ENCODE results near the gene ASTN1. TPM values are rescaled to one million over a fixed set of nuclear protein-coding genes. Genes with fewer than 3 reads are reported as not detected.

ASTN1 gene
- total and polyA plus RNA-seq, 9 donors, result 1.1 to 14.8 (median 2.7) TPM

GRCh38 chr1:177165069-177165439, 542 bp upstream of the ASTN1 start:
- intact Hi-C loops (cut with DNase I), result no loop called here
- H3K9me3 ChIP-seq, result no peaks in the 10 kb centered on the region
- no peak overlapping the region for H3K27ac ChIP-seq
- WGBS, 3 donors, result 2 to 4% (median 3%) methylated on average over 9 of the region's 9 CpGs
- TF ChIP-seq, protein P1, sequence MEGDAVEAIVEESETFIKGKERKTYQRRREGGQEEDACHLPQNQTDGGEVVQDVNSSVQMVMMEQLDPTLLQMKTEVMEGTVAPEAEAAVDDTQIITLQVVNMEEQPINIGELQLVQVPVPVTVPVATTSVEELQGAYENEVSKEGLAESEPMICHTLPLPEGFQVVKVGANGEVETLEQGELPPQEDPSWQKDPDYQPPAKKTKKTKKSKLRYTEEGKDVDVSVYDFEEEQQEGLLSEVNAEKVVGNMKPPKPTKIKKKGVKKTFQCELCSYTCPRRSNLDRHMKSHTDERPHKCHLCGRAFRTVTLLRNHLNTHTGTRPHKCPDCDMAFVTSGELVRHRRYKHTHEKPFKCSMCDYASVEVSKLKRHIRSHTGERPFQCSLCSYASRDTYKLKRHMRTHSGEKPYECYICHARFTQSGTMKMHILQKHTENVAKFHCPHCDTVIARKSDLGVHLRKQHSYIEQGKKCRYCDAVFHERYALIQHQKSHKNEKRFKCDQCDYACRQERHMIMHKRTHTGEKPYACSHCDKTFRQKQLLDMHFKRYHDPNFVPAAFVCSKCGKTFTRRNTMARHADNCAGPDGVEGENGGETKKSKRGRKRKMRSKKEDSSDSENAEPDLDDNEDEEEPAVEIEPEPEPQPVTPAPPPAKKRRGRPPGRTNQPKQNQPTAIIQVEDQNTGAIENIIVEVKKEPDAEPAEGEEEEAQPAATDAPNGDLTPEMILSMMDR (IDR thresholded peaks at IDR 0.05), result no peak
- TF ChIP-seq EP300 (IDR thresholded peaks at IDR 0.05) (no peak), POLR2A (IDR thresholded peaks at IDR 0.05) (no peak)
- H3K4me3 ChIP-seq, result no peak overlapping the region
- H3K4me1 ChIP-seq (ENCODE audit: insufficient read depth), result no peaks in the 10 kb centered on the region
- no peak for DNase-seq
- H3K27me3 ChIP-seq, result no peaks in the 10 kb centered on the region
- H3K36me3 ChIP-seq, result no peaks in the 10 kb centered on the region

GRCh38 chr1:177163844-177164379, 600 bp downstream of the ASTN1 start:
- WGBS, 3 donors, result 2 to 4% (median 3%) methylated on average over 15 of the region's 15 CpGs
- intact Hi-C loops (cut with DNase I), result no loop called here
- no peaks in the 10 kb centered on the region for H3K36me3 ChIP-seq
- TF ChIP-seq, protein P1 (IDR thresholded peaks at IDR 0.05), result no peak
- TF ChIP-seq EP300 (IDR thresholded peaks at IDR 0.05) (no peak), POLR2A (IDR thresholded peaks at IDR 0.05) (no peak)
- no peak overlapping the region for H3K27ac ChIP-seq
- no peaks in the 10 kb centered on the region for H3K4me1 ChIP-seq (ENCODE audit: insufficient read depth)
- H3K9me3 ChIP-seq, result no peaks in the 10 kb centered on the region
- H3K27me3 ChIP-seq, result no peaks in the 10 kb centered on the region
- peak overlapping the region; percentile 24 for H3K4me3 ChIP-seq
- peak in 1 of 5 donors; percentile 33 for DNase-seq

GRCh38 chr1:177162243-177162642, 2.3 kb downstream of the ASTN1 start:
- intact Hi-C loops (cut with DNase I), result no loop called here
- no peak overlapping the region for H3K27ac ChIP-seq
- no peaks in the 10 kb centered on the region for H3K27me3 ChIP-seq
- DNase-seq, result no peak
- no peaks in the 10 kb centered on the region for H3K4me1 ChIP-seq (ENCODE audit: insufficient read depth)
- 73 to 86% (median 75%) methylated on average over 2 of the region's 2 CpGs for WGBS, 3 donors
- no peaks in the 10 kb centered on the region for H3K9me3 ChIP-seq
- no peak overlapping the region for H3K4me3 ChIP-seq
- no peak for TF ChIP-seq POLR2A (IDR thresholded peaks at IDR 0.05)
- TF ChIP-seq EP300 (IDR thresholded peaks at IDR 0.05), result no peak
- TF ChIP-seq, protein P1 (IDR thresholded peaks at IDR 0.05), result no peak
- no peaks in the 10 kb centered on the region for H3K36me3 ChIP-seq

- intact Hi-C loops (cut with DNase I), result no loop called here
- DNase-seq, result no peak
- Histone ChIP-seq H3K9me3 (no peaks in the 10 kb centered on the region), H3K4me3 (no peak overlapping the region), H3K36me3 (no peaks in the 10 kb centered on the region), H3K27me3 (no peaks in the 10 kb centered on the region), H3K4me1 (ENCODE audit: insufficient read depth) (peaks cover 2% of the 10 kb centered on the region), H3K27ac (no peak overlapping the region)
- 15 to 23% (median 16%) methylated on average over 2 of the region's 2 CpGs for WGBS, 3 donors
- TF ChIP-seq, protein P1 (IDR thresholded peaks at IDR 0.05), result no peak
- no peak for TF ChIP-seq POLR2A (IDR thresholded peaks at IDR 0.05)
These were observed 18.0 kb downstream of the ASTN1 start for GRCh38 chr1:177146499-177146898.
